ENCODE results near the gene RHEBL1. TPM values are rescaled to one million over a fixed set of nuclear protein-coding genes. Genes with fewer than 3 reads are reported as not detected.
A peak's percentile ranks its signal among the peaks of the same experiment; 100 is the strongest.

Gene RHEBL1
- polyA plus RNA-seq (2012; ENCODE audit: insufficient read length, low read depth): 16.5 TPM

- TF ChIP-seq POLR2AphosphoS5 (IDR thresholded peaks at IDR 0.05; ENCODE audit: low read depth, low read length) (peak; percentile 78), SIN3A (IDR thresholded peaks at IDR 0.05; ENCODE audit: borderline replicate concordance, insufficient read depth, low read length) (peak; percentile 94), REST (IDR thresholded peaks at IDR 0.05; ENCODE audit: insufficient read depth in 1 of 2, low read depth in 2 of 2, low read length in 2 of 2) (no peak; a peak in 1 of 4 replicates), FOXP2 (optimal IDR thresholded peaks at IDR 0.05; ENCODE audit: borderline replicate concordance, extremely low read depth, extremely low read length, insufficient read depth) (no peak), TAF1 (IDR thresholded peaks at IDR 0.05; ENCODE audit: borderline replicate concordance, insufficient read depth, low read length) (peak; percentile 64; the same call in 1 of the 2 replicates)
These were observed at the start of gene RHEBL1 for GRCh38 chr12:49069507-49070346. Gene RHEBL1 (minus strand): TSS chr12:49069979. CDS start chr12:49069785, 194 bp downstream.

- TF ChIP-seq TAF1 (IDR thresholded peaks at IDR 0.05; ENCODE audit: borderline replicate concordance, insufficient read depth, low read length) (no peak), REST (IDR thresholded peaks at IDR 0.05; ENCODE audit: insufficient read depth in 1 of 2, low read depth in 2 of 2, low read length in 2 of 2) (no peak), FOXP2 (optimal IDR thresholded peaks at IDR 0.05; ENCODE audit: borderline replicate concordance, extremely low read depth, extremely low read length, insufficient read depth) (no peak), POLR2AphosphoS5 (IDR thresholded peaks at IDR 0.05; ENCODE audit: low read depth, low read length) (no peak), SIN3A (IDR thresholded peaks at IDR 0.05; ENCODE audit: borderline replicate concordance, insufficient read depth, low read length) (no peak)
These were observed 41.4 kb upstream of the RHEBL1 start for GRCh38 chr12:49111206-49111605.

GRCh38 chr12:49110464-49111155 lies 40.8 kb upstream of the RHEBL1 start, which contains the start of gene LMBR1L:
Gene LMBR1L (minus strand): TSS chr12:49110847. CDS start chr12:49110555, 292 bp downstream.
- TF ChIP-seq REST (IDR thresholded peaks at IDR 0.05; ENCODE audit: insufficient read depth in 1 of 2, low read depth in 2 of 2, low read length in 2 of 2): no peak
- TF ChIP-seq FOXP2 (optimal IDR thresholded peaks at IDR 0.05; ENCODE audit: borderline replicate concordance, extremely low read depth, extremely low read length, insufficient read depth): peak; percentile 32
- TF ChIP-seq POLR2AphosphoS5 (IDR thresholded peaks at IDR 0.05; ENCODE audit: low read depth, low read length): peak; percentile 92
- no peak for TF ChIP-seq SIN3A (IDR thresholded peaks at IDR 0.05; ENCODE audit: borderline replicate concordance, insufficient read depth, low read length)
- 0 out of 2 replicates have a peak, but pooled peaks have one; percentile 65 for TF ChIP-seq TAF1 (IDR thresholded peaks at IDR 0.05; ENCODE audit: borderline replicate concordance, insufficient read depth, low read length)

- peak; percentile 39; the same call in 1 of the 2 replicates for TF ChIP-seq SIN3A (IDR thresholded peaks at IDR 0.05; ENCODE audit: borderline replicate concordance, insufficient read depth, low read length)
- no peak for TF ChIP-seq REST (IDR thresholded peaks at IDR 0.05; ENCODE audit: insufficient read depth in 1 of 2, low read depth in 2 of 2, low read length in 2 of 2)
- TF ChIP-seq POLR2AphosphoS5 (IDR thresholded peaks at IDR 0.05; ENCODE audit: low read depth, low read length): no peak
- TF ChIP-seq FOXP2 (optimal IDR thresholded peaks at IDR 0.05; ENCODE audit: borderline replicate concordance, extremely low read depth, extremely low read length, insufficient read depth): no peak
- TF ChIP-seq TAF1 (IDR thresholded peaks at IDR 0.05; ENCODE audit: borderline replicate concordance, insufficient read depth, low read length): 0 out of 2 replicates have a peak, but pooled peaks have one; percentile 16
These were observed 40.1 kb upstream of the RHEBL1 start for GRCh38 chr12:49109641-49110463.

Data from PFSK-1 (cell line).